Effector memory CD8-positive, alpha-beta T cell (primary cell): ENCODE data around the gene IP6K3.
A peak's percentile ranks its signal among the peaks of the same experiment; 100 is the strongest.

Experiments used
- ATAC-seq: fragments of 150-1000 bp; cut with Tn5 transposase; replicated peaks from 2 replicates; pipeline ENCODE4 v1.10.0; 2021; ENCODE audit warnings: mild to moderate bottlenecking, moderate library complexity
- DNase-seq, 3 experiments: peaks; one replicate each; pipeline ENCODE4 v3.0.0; 2021
- H3K27ac Mint-ChIP-seq, 2 donors: one replicate each; pipeline ENCODE4 v1.8.0; 2022; ENCODE audit warnings: mild to moderate bottlenecking in 2 of 2, mixed read lengths in 2 of 2, moderate library complexity in 2 of 2
- H3K27me3 Mint-ChIP-seq, 2 donors: one replicate each; pipeline ENCODE4 v1.8.0; 2022; ENCODE audit warnings: mixed read lengths in 2 of 2
- H3K36me3 Mint-ChIP-seq: one replicate; pipeline ENCODE4 v1.8.0; 2022; ENCODE audit warnings: mild to moderate bottlenecking, moderate library complexity, mixed read lengths; ENCODE audit not compliant: insufficient read depth
- H3K4me1 Mint-ChIP-seq, 2 donors: one replicate each; pipeline ENCODE4 v1.8.0; 2022; ENCODE audit warnings: low read depth in 2 of 2, mixed read lengths in 2 of 2
- H3K4me3 Mint-ChIP-seq, 2 donors: one replicate each; pipeline ENCODE4 v1.8.0; 2022; ENCODE audit warnings: mild to moderate bottlenecking in 2 of 2, mixed read lengths in 2 of 2, moderate library complexity in 2 of 2
- H3K9me3 Mint-ChIP-seq, 2 donors: one replicate each; pipeline ENCODE4 v1.8.0; 2022; ENCODE audit warnings: mixed read lengths in 2 of 2

IP6K3 gene

GRCh38 chr6:33772082-33772830 is 25.6 kb upstream of the IP6K3 start:
- Mint-ChIP-seq H3K27ac (peak overlapping the region in 1 of 2 donors; percentile 79), H3K36me3 (peaks cover 53% of the 10 kb centered on the region), H3K9me3 (no peaks in the 10 kb centered on the region), H3K4me3 (peak overlapping the region in 1 of 2 donors; percentile 27), H3K27me3 (peaks cover 0 to 14% of the 10 kb centered on the region in 2 donors), H3K4me1 (peaks cover 12 to 14% of the 10 kb centered on the region in 2 donors)
- ATAC-seq (peak; percentile 4), DNase-seq (no peak)

- ATAC-seq (peak; percentile 83), DNase-seq (peak; percentile 55 to 68 (median 64))
- peak overlapping the region; percentile 46 to 79 for H3K27ac Mint-ChIP-seq
- peaks cover 12 to 14% of the 10 kb centered on the region in 2 donors for H3K4me1 Mint-ChIP-seq
- no peak overlapping the region for H3K4me3 Mint-ChIP-seq
- H3K36me3 Mint-ChIP-seq: peaks cover 47% of the 10 kb centered on the region
- H3K9me3 Mint-ChIP-seq: no peaks in the 10 kb centered on the region
- peaks cover 5 to 23% of the 10 kb centered on the region in 2 donors for H3K27me3 Mint-ChIP-seq
These were observed 24.7 kb upstream of the IP6K3 start for GRCh38 chr6:33771146-33772081.

- Mint-ChIP-seq H3K4me3 (no peak overlapping the region), H3K4me1 (peaks cover 12 to 14% of the 10 kb centered on the region in 2 donors)
- no peak for DNase-seq
These were observed 24.1 kb upstream of the IP6K3 start for GRCh38 chr6:33770833-33771145.

GRCh38 chr6:33770124-33770832 is 23.6 kb upstream of the IP6K3 start:
- peaks cover 36% of the 10 kb centered on the region for H3K36me3 Mint-ChIP-seq

More at GRCh38 chr6:33770833-33771145, 24.1 kb upstream of the IP6K3 start:
- H3K9me3 Mint-ChIP-seq: no peaks in the 10 kb centered on the region
- ATAC-seq: no peak
- peak overlapping the region in 1 of 2 donors; percentile 46 for H3K27ac Mint-ChIP-seq
- peaks cover 6 to 29% of the 10 kb centered on the region in 2 donors for H3K27me3 Mint-ChIP-seq
- peaks cover 40% of the 10 kb centered on the region for H3K36me3 Mint-ChIP-seq

GRCh38 chr6:33769248-33769821 is 22.6 kb upstream of the IP6K3 start:
- H3K4me1 Mint-ChIP-seq: peaks cover 12 to 14% of the 10 kb centered on the region in 2 donors
- no peaks in the 10 kb centered on the region for H3K9me3 Mint-ChIP-seq
- no peak overlapping the region for H3K27ac Mint-ChIP-seq
- peaks cover 26% of the 10 kb centered on the region for H3K36me3 Mint-ChIP-seq
- H3K4me3 Mint-ChIP-seq: no peak overlapping the region
- DNase-seq (no peak), ATAC-seq (no peak)
- peaks cover 6 to 43% of the 10 kb centered on the region in 2 donors for H3K27me3 Mint-ChIP-seq

More at GRCh38 chr6:33770124-33770832, 23.6 kb upstream of the IP6K3 start:
- no peak overlapping the region for H3K27ac Mint-ChIP-seq
- peaks cover 6 to 34% of the 10 kb centered on the region in 2 donors for H3K27me3 Mint-ChIP-seq
- DNase-seq (no peak), ATAC-seq (no peak)
- H3K4me3 Mint-ChIP-seq: no peak overlapping the region
- H3K9me3 Mint-ChIP-seq: no peaks in the 10 kb centered on the region
- H3K4me1 Mint-ChIP-seq: peaks cover 12 to 14% of the 10 kb centered on the region in 2 donors

- ATAC-seq (peak; percentile 76), DNase-seq (peak; percentile 65 to 69 (median 67))
- Mint-ChIP-seq H3K9me3 (no peaks in the 10 kb centered on the region), H3K4me3 (no peak overlapping the region), H3K27me3 (peaks cover 6 to 50% of the 10 kb centered on the region in 2 donors), H3K4me1 (peaks cover 12 to 14% of the 10 kb centered on the region in 2 donors), H3K27ac (no peak overlapping the region), H3K36me3 (peaks cover 20% of the 10 kb centered on the region)
These were observed 22.0 kb upstream of the IP6K3 start for GRCh38 chr6:33768644-33769120.

GRCh38 chr6:33766921-33767907 is 20.5 kb upstream of the IP6K3 start:
- peaks cover 6 to 63% of the 10 kb centered on the region in 2 donors for H3K27me3 Mint-ChIP-seq
- no peak overlapping the region for H3K4me3 Mint-ChIP-seq
- peaks cover 6% of the 10 kb centered on the region for H3K36me3 Mint-ChIP-seq
- H3K9me3 Mint-ChIP-seq: no peaks in the 10 kb centered on the region
- no peak overlapping the region for H3K27ac Mint-ChIP-seq
- ATAC-seq: no peak
- no peak for DNase-seq
- peaks cover 8 to 13% of the 10 kb centered on the region in 2 donors for H3K4me1 Mint-ChIP-seq

- DNase-seq: no peak
- H3K4me3 Mint-ChIP-seq: no peak overlapping the region
- ATAC-seq: no peak
These were observed 18.7 kb upstream of the IP6K3 start for GRCh38 chr6:33765368-33765767.

GRCh38 chr6:33764036-33764435 is 17.3 kb upstream of the IP6K3 start:
- no peak overlapping the region for H3K4me3 Mint-ChIP-seq
- no peak overlapping the region for H3K27ac Mint-ChIP-seq
- H3K27me3 Mint-ChIP-seq: peaks cover 6 to 66% of the 10 kb centered on the region in 2 donors
- no peak for ATAC-seq
- no peaks in the 10 kb centered on the region for H3K9me3 Mint-ChIP-seq
- no peaks in the 10 kb centered on the region for H3K36me3 Mint-ChIP-seq
- peaks cover 2 to 5% of the 10 kb centered on the region in 2 donors for H3K4me1 Mint-ChIP-seq
- no peak for DNase-seq

More at GRCh38 chr6:33765368-33765767, 18.7 kb upstream of the IP6K3 start:
- peaks cover 2 to 5% of the 10 kb centered on the region in 2 donors for H3K4me1 Mint-ChIP-seq
- no peaks in the 10 kb centered on the region for H3K9me3 Mint-ChIP-seq
- H3K27ac Mint-ChIP-seq: no peak overlapping the region
- H3K36me3 Mint-ChIP-seq: no peaks in the 10 kb centered on the region
- peaks cover 6 to 66% of the 10 kb centered on the region in 2 donors for H3K27me3 Mint-ChIP-seq

- no peak for ATAC-seq
- no peak for DNase-seq
- peaks cover 1 to 2% of the 10 kb centered on the region in 2 donors for H3K4me1 Mint-ChIP-seq
- H3K4me3 Mint-ChIP-seq: no peak overlapping the region
- H3K36me3 Mint-ChIP-seq: peaks cover 2% of the 10 kb centered on the region
- peaks cover 6 to 62% of the 10 kb centered on the region in 2 donors for H3K27me3 Mint-ChIP-seq
- no peak overlapping the region for H3K27ac Mint-ChIP-seq
- no peaks in the 10 kb centered on the region for H3K9me3 Mint-ChIP-seq
These were observed 16.8 kb upstream of the IP6K3 start for GRCh38 chr6:33763483-33763882.

- H3K27me3 Mint-ChIP-seq: peaks cover 9 to 62% of the 10 kb centered on the region in 2 donors
- H3K36me3 Mint-ChIP-seq: peaks cover 2% of the 10 kb centered on the region
- no peak for DNase-seq
- no peaks in the 10 kb centered on the region for H3K4me1 Mint-ChIP-seq
- no peak overlapping the region for H3K4me3 Mint-ChIP-seq
- H3K27ac Mint-ChIP-seq: peak overlapping the region in 1 of 2 donors; percentile 57
- H3K9me3 Mint-ChIP-seq: no peaks in the 10 kb centered on the region
- ATAC-seq: no peak
These were observed 16.0 kb upstream of the IP6K3 start for GRCh38 chr6:33762713-33763112.
